ENCODE measurements around the gene ADGRV1. TPM values are rescaled to one million over a fixed set of nuclear protein-coding genes. Genes with fewer than 3 reads are reported as not detected.
A peak's percentile ranks its signal among the peaks of the same experiment; 100 is the strongest.

The ADGRV1 gene
- total and polyA plus RNA-seq, 9 of the 15 experiments (the other 6 are each of a cell fraction or from before 2014, with no cell fraction given): 21.7 to 156 (median 58.2) TPM

DNA sequence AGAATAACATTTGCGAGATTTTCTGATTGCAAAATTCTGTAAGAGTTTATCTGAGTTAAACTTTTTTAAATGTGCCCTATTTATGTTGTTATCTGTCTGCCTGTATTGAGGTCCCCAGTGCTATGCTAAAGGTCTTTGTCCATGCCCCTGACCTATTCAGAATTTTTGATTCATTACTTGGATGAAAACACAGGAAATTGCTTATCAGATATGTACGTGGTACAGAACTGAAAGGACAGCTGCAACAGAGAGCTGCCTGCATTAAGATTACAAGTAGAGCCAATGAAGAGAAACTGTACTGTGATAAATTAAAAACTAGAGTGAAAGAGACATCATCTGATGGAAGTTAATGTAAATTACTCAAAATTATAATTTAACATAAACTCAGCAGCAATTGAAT is 408.8 kb downstream of the ADGRV1 start:
- Histone ChIP-seq H3K27me3 (ENCODE audit: control insufficient read depth in 2 of 2, insufficient read depth in 2 of 2, low read length in 2 of 2) (no peaks in the 10 kb centered on the region), H3K4me1 (replicated peaks in 1 of 2; ENCODE audit: control insufficient read depth in 2 of 2, insufficient read depth in 2 of 2, low read length in 2 of 2) (no peaks in the 10 kb centered on the region), H3K36me3 (ENCODE audit: control insufficient read depth, insufficient read depth, low read length) (peaks cover 22% of the 10 kb centered on the region), H4K20me1 (replicated peaks; ENCODE audit: control insufficient read depth, insufficient read depth, low read length) (no peaks in the 10 kb centered on the region), H2AFZ (ENCODE audit: low read depth, low read length) (no peak overlapping the region), H3K9me1 (ENCODE audit: control insufficient read depth, insufficient read depth, low read length) (no peaks in the 10 kb centered on the region), H3K79me2 (ENCODE audit: control insufficient read depth, insufficient read depth, low read length) (no peaks in the 10 kb centered on the region), H3K9me3 (replicated peaks; ENCODE audit: control insufficient read depth, insufficient read depth, low read depth, low read length) (no peaks in the 10 kb centered on the region), H3K9ac (ENCODE audit: insufficient read depth in 1 of 2, low read depth in 2 of 2, low read length in 2 of 2) (no peak overlapping the region), H3K27ac (ENCODE audit: extremely low read depth, low read depth, low read length) (no peak overlapping the region), H3K4me2 (ENCODE audit: insufficient read depth, low read length) (no peak overlapping the region), H3K4me3 (no peak overlapping the region)
- ATAC-seq (no peak), FAIRE-seq (no peak), DNase-seq (ENCODE audit: extremely low read depth in 1 of 4, low spot score in 3 of 4) (no peak)
- POLR2A ChIA-PET: no interaction called here
- BruUV-seq (replicated peaks): no TSS peak
- WGBS (ENCODE audit: insufficient coverage, low coverage, missing lambda C conversion rate): 55% methylated on average over 2 of the region's 2 CpGs
- in situ Hi-C loops (cut with MboI) (no loop called here), intact Hi-C loops (cut with micrococcal nuclease) (no loop called here)
- CTCF ChIA-PET (ENCODE audit: low intra/inter-chr PET ratio): no interaction called here
- TF ChIP-seq, protein P1, sequence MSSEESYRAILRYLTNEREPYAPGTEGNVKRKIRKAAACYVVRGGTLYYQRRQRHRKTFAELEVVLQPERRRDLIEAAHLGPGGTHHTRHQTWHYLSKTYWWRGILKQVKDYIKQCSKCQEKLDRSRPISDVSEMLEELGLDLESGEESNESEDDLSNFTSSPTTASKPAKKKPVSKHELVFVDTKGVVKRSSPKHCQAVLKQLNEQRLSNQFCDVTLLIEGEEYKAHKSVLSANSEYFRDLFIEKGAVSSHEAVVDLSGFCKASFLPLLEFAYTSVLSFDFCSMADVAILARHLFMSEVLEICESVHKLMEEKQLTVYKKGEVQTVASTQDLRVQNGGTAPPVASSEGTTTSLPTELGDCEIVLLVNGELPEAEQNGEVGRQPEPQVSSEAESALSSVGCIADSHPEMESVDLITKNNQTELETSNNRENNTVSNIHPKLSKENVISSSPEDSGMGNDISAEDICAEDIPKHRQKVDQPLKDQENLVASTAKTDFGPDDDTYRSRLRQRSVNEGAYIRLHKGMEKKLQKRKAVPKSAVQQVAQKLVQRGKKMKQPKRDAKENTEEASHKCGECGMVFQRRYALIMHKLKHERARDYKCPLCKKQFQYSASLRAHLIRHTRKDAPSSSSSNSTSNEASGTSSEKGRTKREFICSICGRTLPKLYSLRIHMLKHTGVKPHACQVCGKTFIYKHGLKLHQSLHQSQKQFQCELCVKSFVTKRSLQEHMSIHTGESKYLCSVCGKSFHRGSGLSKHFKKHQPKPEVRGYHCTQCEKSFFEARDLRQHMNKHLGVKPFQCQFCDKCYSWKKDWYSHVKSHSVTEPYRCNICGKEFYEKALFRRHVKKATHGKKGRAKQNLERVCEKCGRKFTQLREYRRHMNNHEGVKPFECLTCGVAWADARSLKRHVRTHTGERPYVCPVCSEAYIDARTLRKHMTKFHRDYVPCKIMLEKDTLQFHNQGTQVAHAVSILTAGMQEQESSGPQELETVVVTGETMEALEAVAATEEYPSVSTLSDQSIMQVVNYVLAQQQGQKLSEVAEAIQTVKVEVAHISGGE (CRISPR knock-in tag; IDR thresholded peaks at IDR 0.05): no peak
- TF ChIP-seq, protein P2, sequence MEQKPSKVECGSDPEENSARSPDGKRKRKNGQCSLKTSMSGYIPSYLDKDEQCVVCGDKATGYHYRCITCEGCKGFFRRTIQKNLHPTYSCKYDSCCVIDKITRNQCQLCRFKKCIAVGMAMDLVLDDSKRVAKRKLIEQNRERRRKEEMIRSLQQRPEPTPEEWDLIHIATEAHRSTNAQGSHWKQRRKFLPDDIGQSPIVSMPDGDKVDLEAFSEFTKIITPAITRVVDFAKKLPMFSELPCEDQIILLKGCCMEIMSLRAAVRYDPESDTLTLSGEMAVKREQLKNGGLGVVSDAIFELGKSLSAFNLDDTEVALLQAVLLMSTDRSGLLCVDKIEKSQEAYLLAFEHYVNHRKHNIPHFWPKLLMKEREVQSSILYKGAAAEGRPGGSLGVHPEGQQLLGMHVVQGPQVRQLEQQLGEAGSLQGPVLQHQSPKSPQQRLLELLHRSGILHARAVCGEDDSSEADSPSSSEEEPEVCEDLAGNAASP (IDR thresholded peaks at IDR 0.05): no peak
- TF ChIP-seq POLR2AphosphoS5 (IDR thresholded peaks at IDR 0.05; ENCODE audit: control insufficient read depth, insufficient read depth, low read depth, low read length): no peak
- peak; percentile 35; the same call in 1 of the 2 replicates for TF ChIP-seq ARID1B (IDR thresholded peaks at IDR 0.05)
- TF ChIP-seq SMAD2 (IDR thresholded peaks at IDR 0.05; ENCODE audit: low read depth, low read length): no peak
- TF ChIP-seq, protein P3, sequence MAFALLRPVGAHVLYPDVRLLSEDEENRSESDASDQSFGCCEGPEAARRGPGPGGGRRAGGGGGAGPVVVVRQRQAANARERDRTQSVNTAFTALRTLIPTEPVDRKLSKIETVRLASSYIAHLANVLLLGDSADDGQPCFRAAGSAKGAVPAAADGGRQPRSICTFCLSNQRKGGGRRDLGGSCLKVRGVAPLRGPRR (CRISPR knock-in tag; IDR thresholded peaks at IDR 0.05): no peak
- peak; percentile 52; the same call in 1 of the 2 replicates for TF ChIP-seq TEAD4 (IDR thresholded peaks at IDR 0.05; ENCODE audit: low read length)
- TF ChIP-seq TEAD4 (CRISPR knock-in tag; IDR thresholded peaks at IDR 0.05; ENCODE audit: borderline replicate concordance): no peak
- peak; percentile 63 for TF ChIP-seq CBFA2T3 (IDR thresholded peaks at IDR 0.05)
- TF ChIP-seq SMARCA4 (IDR thresholded peaks at IDR 0.05): no peak
- no peak for TF ChIP-seq PRPF4 (IDR thresholded peaks at IDR 0.05; ENCODE audit: insufficient read depth, low read depth, low read length, poor library complexity, severe bottlenecking)
- TF ChIP-seq, protein P4, sequence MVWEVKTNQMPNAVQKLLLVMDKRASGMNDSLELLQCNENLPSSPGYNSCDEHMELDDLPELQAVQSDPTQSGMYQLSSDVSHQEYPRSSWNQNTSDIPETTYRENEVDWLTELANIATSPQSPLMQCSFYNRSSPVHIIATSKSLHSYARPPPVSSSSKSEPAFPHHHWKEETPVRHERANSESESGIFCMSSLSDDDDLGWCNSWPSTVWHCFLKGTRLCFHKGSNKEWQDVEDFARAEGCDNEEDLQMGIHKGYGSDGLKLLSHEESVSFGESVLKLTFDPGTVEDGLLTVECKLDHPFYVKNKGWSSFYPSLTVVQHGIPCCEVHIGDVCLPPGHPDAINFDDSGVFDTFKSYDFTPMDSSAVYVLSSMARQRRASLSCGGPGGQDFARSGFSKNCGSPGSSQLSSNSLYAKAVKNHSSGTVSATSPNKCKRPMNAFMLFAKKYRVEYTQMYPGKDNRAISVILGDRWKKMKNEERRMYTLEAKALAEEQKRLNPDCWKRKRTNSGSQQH (CRISPR knock-in tag; IDR thresholded peaks at IDR 0.05): no peak
- no peak for TF ChIP-seq ZFPM2 (CRISPR knock-in tag; IDR thresholded peaks at IDR 0.05)
- peak; percentile 27; the same call in 1 of the 2 replicates for TF ChIP-seq TAL1 (IDR thresholded peaks at IDR 0.05)
- TF ChIP-seq MEIS2 (IDR thresholded peaks at IDR 0.05; ENCODE audit: partially characterized antibody): peak; percentile 43
- no peak for TF ChIP-seq NCOA6 (IDR thresholded peaks at IDR 0.05)

All from K562 (cell line).